ENCODE data around the gene CALN1.

DNA sequence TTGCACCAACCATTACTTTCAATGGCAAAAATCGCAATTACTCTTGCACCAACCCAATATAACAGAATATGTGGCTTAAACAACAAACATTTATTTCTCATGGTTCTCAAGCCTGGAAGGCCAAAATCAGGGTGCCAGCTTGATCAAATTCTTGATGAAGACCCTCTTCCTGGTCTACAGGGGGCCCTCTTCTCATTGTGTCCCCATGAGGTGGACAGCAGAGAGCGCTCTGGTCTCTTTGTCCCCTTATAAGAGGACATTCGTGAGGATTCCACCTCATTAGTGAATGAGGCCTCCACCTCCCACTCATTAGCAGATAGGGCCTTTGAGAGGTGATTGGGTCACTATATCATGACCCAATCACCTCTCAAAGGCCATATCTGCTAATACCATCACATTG is 120.0 kb downstream of the CALN1 start:
- no peak for TF ChIP-seq POLR2A (IDR thresholded peaks at IDR 0.05; ENCODE audit: low read depth, low read length)
- TF ChIP-seq TAF1 (IDR thresholded peaks at IDR 0.05; ENCODE audit: borderline replicate concordance, low read depth, low read length), result no peak
- no peak for TF ChIP-seq POLR2AphosphoS5 (IDR thresholded peaks at IDR 0.05; ENCODE audit: low read depth, low read length)
